Stimulated activated CD4-positive, alpha-beta T cell treated with anti-CD3 and anti-CD28 coated beads, Interleukin-15, amount 100 ng/mL, for 48 hours (primary cell): ENCODE data around the gene OR2D2.
"Not testable (repeated sequence)": the region's sequence is repeated elsewhere in the genome, so short reads cannot be mapped to it uniquely, and the experiment has no call there.

Source experiments
- DNase-seq, 2 donors: peaks; one replicate each; pipeline ENCODE4 v3.0.0-alpha.2; 2020; ENCODE audit warnings: low read depth in 2 of 2

OR2D2 gene

GRCh38 chr11:6876914-6877313 is 15.4 kb downstream of the OR2D2 start:
- no peak for DNase-seq

GRCh38 chr11:6876325-6876724 is 16.0 kb downstream of the OR2D2 start, which contains the start of gene OR10A4:
Gene OR10A4, plus strand, starts transcription at chr11:6876625. Its CDS starts 23 bp downstream, at chr11:6876648.
- no peak for DNase-seq

GRCh38 chr11:6875761-6876160 is 16.5 kb downstream of the OR2D2 start:
- no peak for DNase-seq

GRCh38 chr11:6871278-6871677 is 21.0 kb downstream of the OR2D2 start:
- no peak for DNase-seq

- no peak for DNase-seq
These were observed 27.9 kb downstream of the OR2D2 start for GRCh38 chr11:6864438-6864837.

- DNase-seq, result no peak
These were observed 29.3 kb downstream of the OR2D2 start, which contains the start of gene OR10A2 for GRCh38 chr11:6862961-6863360. Gene OR10A2, plus strand, starts transcription at chr11:6863057. Its CDS starts 6,698 bp downstream, at chr11:6869755.

- no peak for DNase-seq
These were observed 35.4 kb downstream of the OR2D2 start for GRCh38 chr11:6856871-6857270.

GRCh38 chr11:6855971-6856541 is 36.2 kb downstream of the OR2D2 start:
- DNase-seq, result no peak

- not testable (repeated sequence) for DNase-seq
These were observed 37.5 kb downstream of the OR2D2 start for GRCh38 chr11:6854801-6855200.

- DNase-seq, result no peak
These were observed 41.8 kb downstream of the OR2D2 start for GRCh38 chr11:6850526-6850925.

GRCh38 chr11:6845383-6845782 is 46.9 kb downstream of the OR2D2 start, which contains the start of gene OR10A5:
Gene OR10A5, plus strand, starts transcription at chr11:6845683. Its CDS starts 0 bp downstream, at chr11:6845683.
- DNase-seq, result no peak

GRCh38 chr11:6844356-6844755 is 47.9 kb downstream of the OR2D2 start:
- no peak for DNase-seq

- no peak for DNase-seq
These were observed 48.6 kb downstream of the OR2D2 start for GRCh38 chr11:6843670-6844069.

- DNase-seq, result no peak
These were observed 50.6 kb downstream of the OR2D2 start for GRCh38 chr11:6841694-6842093.
